Measurements from ENCODE around the gene GRIK4.

GRCh38 chr11:120524536-120525085, 13.1 kb downstream of the GRIK4 start:
- TF ChIP-seq EZH2 (IDR thresholded peaks at IDR 0.05; ENCODE audit: insufficient read depth, poor library complexity, severe bottlenecking) (no peak), EZH2phosphoT487 (IDR thresholded peaks at IDR 0.05; ENCODE audit: insufficient read depth, low read depth) (no peak)
